Astrocyte of the cerebellum (primary cell): ENCODE measurements around the gene DYNLL1.

Experiments
- DNase-seq: peaks from one replicate; pipeline ENCODE4 v3.0.0-alpha.2; 2011; ENCODE audit warnings: low read depth
- H3K4me3 ChIP-seq: 2 replicates; pipeline ENCODE4 v1.5.1; 2011; ENCODE audit warnings: mild to moderate bottlenecking, low read depth, low read length, moderate library complexity
- CTCF ChIP-seq: IDR thresholded peaks from 2 replicates; pipeline ENCODE4 v1.5.1; 2012; ENCODE audit warnings: low read length, low read depth, moderate library complexity, mild to moderate bottlenecking; ENCODE audit errors: missing control alignments
- in situ Hi-C: cut with HindIII; loops from 2 replicates; pipeline ENCODE4 v1.10.0; 2017; ENCODE audit warnings: low sequenced_read_pairs

The DYNLL1 gene

GRCh38 chr12:120544691-120545090 lies 48.8 kb downstream of the DYNLL1 start:
- no peak overlapping the region for H3K4me3 ChIP-seq
- TF ChIP-seq CTCF: no peak
- no peak for DNase-seq
- in situ Hi-C loops: no loop called here

GRCh38 chr12:120546050-120546386 lies 50.1 kb downstream of the DYNLL1 start:
- H3K4me3 ChIP-seq: no peak overlapping the region
- DNase-seq: no peak
- no peak for TF ChIP-seq CTCF
- in situ Hi-C loops: no loop called here
